CD14-positive monocyte (primary cell): Measurements from ENCODE around the gene RCVRN. TPM values are rescaled to one million over a fixed set of nuclear protein-coding genes. Genes with fewer than 3 reads are reported as not detected.

Source experiments
- DNase-seq, 3 donors: peaks; one replicate each; pipeline ENCODE4 v3.0.0-alpha.2; 2011 to 2022
- H2AFZ ChIP-seq: 2 replicates; pipeline ENCODE4 v1.6.0; 2012; ENCODE audit warnings: mild to moderate bottlenecking, low read depth, low read length, inconsistent platforms; ENCODE audit not compliant: insufficient read depth, poor library complexity, severe bottlenecking
- H3K27ac ChIP-seq, 2 donors: 1 replicate in 1 of 2; 2 replicates in 1 of 2; pipeline ENCODE4 v1.5.1; 2012 to 2013; ENCODE audit warnings: low read length in 2 of 2, control low read depth in 1 of 2, inconsistent platforms in 1 of 2, low read depth in 1 of 2, mild to moderate bottlenecking in 1 of 2
- H3K27me3 ChIP-seq, 2 donors: one replicate each; pipeline versions ENCODE4 v1.6.0 to v1.6.1; 2011 to 2013; ENCODE audit warnings: low read length in 2 of 2; ENCODE audit not compliant: control insufficient read depth in 2 of 2, insufficient read depth in 2 of 2
- H3K36me3 ChIP-seq, 2 donors: replicated peaks in 1 of 2; 1 replicate in 1 of 2; 2 replicates in 1 of 2; pipeline versions ENCODE4 v1.5.1 to v1.6.1; 2012 to 2013; ENCODE audit warnings: low read length in 2 of 2, control low read depth in 1 of 2, inconsistent platforms in 1 of 2, mild to moderate bottlenecking in 1 of 2; ENCODE audit not compliant: insufficient read depth in 2 of 2, control insufficient read depth in 1 of 2
- H3K4me1 ChIP-seq, 2 donors: 1 replicate in 1 of 2; 2 replicates in 1 of 2; pipeline versions ENCODE4 v1.5.1 to v1.6.1; 2012 to 2013; ENCODE audit warnings: low read length in 2 of 2, control low read depth in 1 of 2, inconsistent platforms in 1 of 2, mild to moderate bottlenecking in 1 of 2, moderate library complexity in 1 of 2; ENCODE audit not compliant: insufficient read depth in 2 of 2, control insufficient read depth in 1 of 2
- H3K4me2 ChIP-seq: replicated peaks from 2 replicates; pipeline ENCODE3; 2012; ENCODE audit warnings: low read length, moderate library complexity, mild to moderate bottlenecking; ENCODE audit not compliant: poor library complexity, severe bottlenecking; ENCODE audit errors: extremely low read depth
- H3K4me3 ChIP-seq, 3 experiments: fragments of 200-600 bp in 1 of 3; sonication (generic) in 1 of 3; replicated peaks in 1 of 3; 1 replicate in 2 of 3; 2 replicates in 1 of 3; pipeline ENCODE4 v1.5.1; 2011 to 2013; ENCODE audit warnings: low read length in 3 of 3, mild to moderate bottlenecking in 3 of 3, control low read depth in 2 of 3, low read depth in 2 of 3, inconsistent platforms in 1 of 3, moderate library complexity in 1 of 3
- H3K79me2 ChIP-seq: 2 replicates; pipeline ENCODE4 v1.6.0; 2012; ENCODE audit warnings: mild to moderate bottlenecking, control low read depth, inconsistent platforms, low read length, moderate library complexity; ENCODE audit not compliant: insufficient read depth
- H3K9ac ChIP-seq: 2 replicates; pipeline ENCODE4 v1.6.0; 2017; ENCODE audit warnings: low read length, mild to moderate bottlenecking; ENCODE audit not compliant: insufficient read depth, poor library complexity, severe bottlenecking
- H3K9me3 ChIP-seq, 2 donors: replicated peaks in 1 of 2; 1 replicate in 1 of 2; 2 replicates in 1 of 2; pipeline versions ENCODE4 v1.5.1 to v1.6.1; 2012 to 2013; ENCODE audit warnings: low read length in 2 of 2, control low read depth in 1 of 2; ENCODE audit not compliant: control insufficient read depth in 1 of 2, insufficient read depth in 1 of 2
- H4K20me1 ChIP-seq: 2 replicates; pipeline ENCODE4 v1.6.0; 2012; ENCODE audit warnings: mild to moderate bottlenecking, low read length, control low read depth, moderate library complexity; ENCODE audit not compliant: insufficient read depth
- H3K27ac Mint-ChIP-seq, 7 donors: one replicate each; pipeline ENCODE4 v1.8.0; 2020; ENCODE audit warnings: mild to moderate bottlenecking in 7 of 7, mixed read lengths in 7 of 7, moderate library complexity in 6 of 7, inconsistent platforms in 2 of 7
- H3K27me3 Mint-ChIP-seq, 3 donors: one replicate each; pipeline ENCODE4 v1.8.0; 2021 to 2022; ENCODE audit warnings: low read depth in 3 of 3, mild to moderate bottlenecking in 3 of 3, mixed read lengths in 3 of 3, moderate library complexity in 3 of 3, inconsistent platforms in 1 of 3
- H3K36me3 Mint-ChIP-seq, 2 donors: one replicate each; pipeline ENCODE4 v1.8.0; 2020; ENCODE audit warnings: mixed read lengths in 2 of 2, inconsistent platforms in 1 of 2, mild to moderate bottlenecking in 1 of 2
- H3K4me1 Mint-ChIP-seq: one replicate; pipeline ENCODE4 v1.8.0; 2020; ENCODE audit warnings: mild to moderate bottlenecking, mixed read lengths
- H3K4me3 Mint-ChIP-seq, 2 donors: one replicate each; pipeline ENCODE4 v1.8.0; 2020; ENCODE audit warnings: mild to moderate bottlenecking in 2 of 2, mixed read lengths in 2 of 2, moderate library complexity in 1 of 2
- H3K9me3 Mint-ChIP-seq, 7 donors: one replicate each; pipeline ENCODE4 v1.8.0; 2020 to 2022; ENCODE audit warnings: mixed read lengths in 7 of 7, mild to moderate bottlenecking in 6 of 7, moderate library complexity in 6 of 7, inconsistent platforms in 2 of 7
- WGBS: methylation state at CpG from one replicate; pipeline ENCODE4 v1.1.5; 2013; ENCODE audit warnings: missing lambda C conversion rate; ENCODE audit not compliant: insufficient coverage; 5-methylcytosine and 5-hydroxymethylcytosine counted together
- intact Hi-C, 2 donors: fragments of 100-400 bp; cut with micrococcal nuclease; formaldehyde crosslinking; loops; one replicate each; pipeline versions ENCODE4 v1.15.0 to v1.15.1; 2023
- polyA plus RNA-seq, 3 donors: library from polyadenylated mRNA; depleted of rRNA in 1 of 3; unstranded in 2 of 3; stranded (reverse) in 1 of 3; fragments of 300-500 nt in 2 of 3; fragments of >200 nt in 1 of 3; fragmentation: Illumina TruSeq in 2 of 3; gene quantifications; 1 replicate in 2 of 3; 2 replicates in 1 of 3; pipeline ENCODE4 v1.2.3, GENCODE V29; 2012 to 2021
- TF ChIP-seq, protein P1 (sequence below): fragments of 200-600 bp; IDR thresholded peaks from one replicate; pipeline ENCODE4 v1.8.0; 2022; ENCODE audit warnings: antibody characterized with exemption, mild to moderate bottlenecking

Gene RCVRN
- polyA plus RNA-seq, 3 donors, result 2.5 TPM; not detected in 2

DNA sequence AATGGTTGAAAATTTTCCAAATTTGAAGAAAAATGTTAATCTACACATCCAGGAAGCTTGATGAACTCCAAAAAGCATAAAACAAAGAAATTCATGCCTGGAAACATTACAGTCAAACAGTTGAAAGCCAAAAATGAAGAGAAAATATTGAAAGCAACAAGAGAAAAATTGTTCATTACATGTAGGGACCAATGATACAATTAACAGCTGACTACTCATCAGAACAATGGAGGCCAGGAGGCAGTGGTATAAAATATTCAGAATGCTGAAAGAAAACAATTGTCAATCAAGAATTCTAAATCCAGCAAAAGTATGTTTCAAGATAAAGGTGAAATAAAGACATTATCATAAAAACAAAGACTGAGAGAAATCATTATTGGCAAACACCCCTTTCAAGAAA, 21.6 kb downstream of the RCVRN start:
- H3K79me2 ChIP-seq, result no peaks in the 10 kb centered on the region
- no peaks in the 10 kb centered on the region for H4K20me1 ChIP-seq
- H3K4me1 ChIP-seq, result peaks cover 15 to 20% of the 10 kb centered on the region in 2 donors
- no peak overlapping the region for H3K27ac ChIP-seq
- Mint-ChIP-seq H3K27ac (no peak overlapping the region), H3K4me3 (no peak overlapping the region), H3K9me3 (peaks cover 15 to 39% (median 32%) of the 10 kb centered on the region in 7 donors), H3K4me1 (peaks cover 15% of the 10 kb centered on the region), H3K36me3 (no peaks in the 10 kb centered on the region), H3K27me3 (peaks cover 5 to 8% (median 6%) of the 10 kb centered on the region in 3 donors)
- H3K4me3 ChIP-seq, result no peak overlapping the region
- intact Hi-C loops, result no loop called here
- no peak overlapping the region for H3K4me2 ChIP-seq
- no peak overlapping the region for H3K9ac ChIP-seq
- no peaks in the 10 kb centered on the region for H3K36me3 ChIP-seq
- peaks cover 25 to 30% of the 10 kb centered on the region in 2 donors for H3K9me3 ChIP-seq
- no peaks in the 10 kb centered on the region for H3K27me3 ChIP-seq
- H2AFZ ChIP-seq, result no peak overlapping the region
- TF ChIP-seq, protein P1, sequence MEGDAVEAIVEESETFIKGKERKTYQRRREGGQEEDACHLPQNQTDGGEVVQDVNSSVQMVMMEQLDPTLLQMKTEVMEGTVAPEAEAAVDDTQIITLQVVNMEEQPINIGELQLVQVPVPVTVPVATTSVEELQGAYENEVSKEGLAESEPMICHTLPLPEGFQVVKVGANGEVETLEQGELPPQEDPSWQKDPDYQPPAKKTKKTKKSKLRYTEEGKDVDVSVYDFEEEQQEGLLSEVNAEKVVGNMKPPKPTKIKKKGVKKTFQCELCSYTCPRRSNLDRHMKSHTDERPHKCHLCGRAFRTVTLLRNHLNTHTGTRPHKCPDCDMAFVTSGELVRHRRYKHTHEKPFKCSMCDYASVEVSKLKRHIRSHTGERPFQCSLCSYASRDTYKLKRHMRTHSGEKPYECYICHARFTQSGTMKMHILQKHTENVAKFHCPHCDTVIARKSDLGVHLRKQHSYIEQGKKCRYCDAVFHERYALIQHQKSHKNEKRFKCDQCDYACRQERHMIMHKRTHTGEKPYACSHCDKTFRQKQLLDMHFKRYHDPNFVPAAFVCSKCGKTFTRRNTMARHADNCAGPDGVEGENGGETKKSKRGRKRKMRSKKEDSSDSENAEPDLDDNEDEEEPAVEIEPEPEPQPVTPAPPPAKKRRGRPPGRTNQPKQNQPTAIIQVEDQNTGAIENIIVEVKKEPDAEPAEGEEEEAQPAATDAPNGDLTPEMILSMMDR, result no peak
- DNase-seq, result no peak

DNA sequence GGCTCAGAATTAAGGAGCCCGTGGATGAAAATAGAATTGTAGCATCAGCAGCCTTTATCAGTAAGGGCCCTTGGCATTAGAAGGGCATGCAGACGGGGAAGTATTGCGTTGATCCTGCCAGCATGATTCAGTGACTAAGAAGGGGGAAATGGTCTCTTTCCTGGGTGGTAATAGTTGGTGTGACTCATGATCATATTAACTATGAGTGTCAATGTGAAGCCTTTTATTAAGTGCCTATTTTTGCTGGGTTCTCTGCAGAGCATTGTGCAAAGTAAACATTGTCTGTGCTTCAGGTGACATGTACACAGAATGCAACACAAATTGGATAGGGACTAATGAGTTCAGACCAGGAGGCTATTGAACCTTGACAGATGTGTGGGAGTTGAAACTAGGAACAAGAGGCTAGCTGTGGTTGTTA, 24.5 kb downstream of the RCVRN start:
- no peak overlapping the region for H3K4me3 ChIP-seq
- peak; percentile 47 to 89 (median 65) for DNase-seq
- WGBS, result 22% methylated on average over 3 of the region's 3 CpGs
- H3K9ac ChIP-seq, result no peak overlapping the region
- no peak overlapping the region for H2AFZ ChIP-seq
- H3K9me3 Mint-ChIP-seq, result peaks cover 15 to 36% (median 30%) of the 10 kb centered on the region in 7 donors
- H3K4me1 Mint-ChIP-seq, result peaks cover 15% of the 10 kb centered on the region
- H3K36me3 Mint-ChIP-seq, result no peaks in the 10 kb centered on the region
- peaks cover 20 to 30% of the 10 kb centered on the region in 2 donors for H3K9me3 ChIP-seq
- peaks cover 0 to 3% of the 10 kb centered on the region in 2 donors for H3K27me3 ChIP-seq
- TF ChIP-seq, protein P1, result no peak
- H3K4me1 ChIP-seq, result peaks cover 15 to 20% of the 10 kb centered on the region in 2 donors
- H3K27me3 Mint-ChIP-seq, result peaks cover 5 to 9% (median 9%) of the 10 kb centered on the region in 3 donors
- intact Hi-C loops, result no loop called here
- H3K79me2 ChIP-seq, result no peaks in the 10 kb centered on the region
- H3K27ac Mint-ChIP-seq, result peak overlapping the region in 4 of 7 donors; percentile 41 to 80 (median 72)
- no peak overlapping the region for H3K27ac ChIP-seq
- H4K20me1 ChIP-seq, result no peaks in the 10 kb centered on the region
- no peaks in the 10 kb centered on the region for H3K36me3 ChIP-seq
- peak overlapping the region in 1 of 2 donors; percentile 44 for H3K4me3 Mint-ChIP-seq
- H3K4me2 ChIP-seq, result no peak overlapping the region
